ENCODE results near the gene RSU1.

DNA sequence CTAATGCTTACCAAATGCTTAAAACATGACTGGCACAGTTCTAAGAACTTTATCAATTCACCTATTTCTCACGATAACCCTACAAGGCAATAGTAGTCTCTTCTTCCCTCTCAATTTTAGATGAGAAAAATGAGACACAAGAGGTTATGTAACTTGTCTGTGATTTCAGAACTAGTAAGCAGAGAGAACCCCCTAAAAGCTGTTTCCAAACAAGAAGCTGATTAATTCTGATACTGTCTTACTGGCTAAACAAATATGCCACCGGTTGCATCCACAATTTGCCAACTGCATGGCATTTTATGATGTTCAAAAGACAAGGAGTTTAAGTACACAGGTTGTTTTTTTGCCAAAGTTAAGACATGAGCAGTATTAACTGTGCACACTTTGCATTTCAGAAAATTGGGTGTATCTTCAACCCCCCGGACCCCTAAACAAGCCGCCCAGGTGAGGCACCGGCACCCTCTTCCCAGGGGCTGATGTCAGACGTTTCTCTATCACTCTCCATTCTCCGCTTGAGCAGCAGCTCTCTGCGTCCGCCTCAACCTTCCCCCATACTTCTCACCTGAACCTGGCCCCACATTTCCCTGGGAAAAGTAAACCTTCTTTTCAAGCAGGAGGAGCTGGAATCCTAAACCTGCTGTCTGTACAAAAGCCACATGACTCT is 21.7 kb downstream of the RSU1 start:
- TF ChIP-seq PHF8 (CRISPR knock-in tag; IDR thresholded peaks at IDR 0.05) (no peak), ESRRA (CRISPR knock-in tag; IDR thresholded peaks at IDR 0.05; ENCODE audit: low read depth) (no peak), MTF1 (CRISPR knock-in tag; IDR thresholded peaks at IDR 0.05) (no peak), HCFC1 (IDR thresholded peaks at IDR 0.05; ENCODE audit: low read depth, low read length) (no peak), POLR2A (IDR thresholded peaks at IDR 0.05; ENCODE audit: insufficient read depth in 1 of 2, low read depth in 2 of 2, low read length in 2 of 2) (no peak), ZFP36 (IDR thresholded peaks at IDR 0.05; ENCODE audit: borderline replicate concordance, low read depth, low read length, partially characterized antibody) (no peak), SMAD3 (CRISPR knock-in tag; IDR thresholded peaks at IDR 0.05) (no peak)
- TF ChIP-seq, protein P1, sequence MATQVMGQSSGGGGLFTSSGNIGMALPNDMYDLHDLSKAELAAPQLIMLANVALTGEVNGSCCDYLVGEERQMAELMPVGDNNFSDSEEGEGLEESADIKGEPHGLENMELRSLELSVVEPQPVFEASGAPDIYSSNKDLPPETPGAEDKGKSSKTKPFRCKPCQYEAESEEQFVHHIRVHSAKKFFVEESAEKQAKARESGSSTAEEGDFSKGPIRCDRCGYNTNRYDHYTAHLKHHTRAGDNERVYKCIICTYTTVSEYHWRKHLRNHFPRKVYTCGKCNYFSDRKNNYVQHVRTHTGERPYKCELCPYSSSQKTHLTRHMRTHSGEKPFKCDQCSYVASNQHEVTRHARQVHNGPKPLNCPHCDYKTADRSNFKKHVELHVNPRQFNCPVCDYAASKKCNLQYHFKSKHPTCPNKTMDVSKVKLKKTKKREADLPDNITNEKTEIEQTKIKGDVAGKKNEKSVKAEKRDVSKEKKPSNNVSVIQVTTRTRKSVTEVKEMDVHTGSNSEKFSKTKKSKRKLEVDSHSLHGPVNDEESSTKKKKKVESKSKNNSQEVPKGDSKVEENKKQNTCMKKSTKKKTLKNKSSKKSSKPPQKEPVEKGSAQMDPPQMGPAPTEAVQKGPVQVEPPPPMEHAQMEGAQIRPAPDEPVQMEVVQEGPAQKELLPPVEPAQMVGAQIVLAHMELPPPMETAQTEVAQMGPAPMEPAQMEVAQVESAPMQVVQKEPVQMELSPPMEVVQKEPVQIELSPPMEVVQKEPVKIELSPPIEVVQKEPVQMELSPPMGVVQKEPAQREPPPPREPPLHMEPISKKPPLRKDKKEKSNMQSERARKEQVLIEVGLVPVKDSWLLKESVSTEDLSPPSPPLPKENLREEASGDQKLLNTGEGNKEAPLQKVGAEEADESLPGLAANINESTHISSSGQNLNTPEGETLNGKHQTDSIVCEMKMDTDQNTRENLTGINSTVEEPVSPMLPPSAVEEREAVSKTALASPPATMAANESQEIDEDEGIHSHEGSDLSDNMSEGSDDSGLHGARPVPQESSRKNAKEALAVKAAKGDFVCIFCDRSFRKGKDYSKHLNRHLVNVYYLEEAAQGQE (IDR thresholded peaks at IDR 0.05; ENCODE audit: borderline replicate concordance in 1 of 2, low read depth in 1 of 2, low read length in 2 of 2), result no peak
- TF ChIP-seq, protein P2, sequence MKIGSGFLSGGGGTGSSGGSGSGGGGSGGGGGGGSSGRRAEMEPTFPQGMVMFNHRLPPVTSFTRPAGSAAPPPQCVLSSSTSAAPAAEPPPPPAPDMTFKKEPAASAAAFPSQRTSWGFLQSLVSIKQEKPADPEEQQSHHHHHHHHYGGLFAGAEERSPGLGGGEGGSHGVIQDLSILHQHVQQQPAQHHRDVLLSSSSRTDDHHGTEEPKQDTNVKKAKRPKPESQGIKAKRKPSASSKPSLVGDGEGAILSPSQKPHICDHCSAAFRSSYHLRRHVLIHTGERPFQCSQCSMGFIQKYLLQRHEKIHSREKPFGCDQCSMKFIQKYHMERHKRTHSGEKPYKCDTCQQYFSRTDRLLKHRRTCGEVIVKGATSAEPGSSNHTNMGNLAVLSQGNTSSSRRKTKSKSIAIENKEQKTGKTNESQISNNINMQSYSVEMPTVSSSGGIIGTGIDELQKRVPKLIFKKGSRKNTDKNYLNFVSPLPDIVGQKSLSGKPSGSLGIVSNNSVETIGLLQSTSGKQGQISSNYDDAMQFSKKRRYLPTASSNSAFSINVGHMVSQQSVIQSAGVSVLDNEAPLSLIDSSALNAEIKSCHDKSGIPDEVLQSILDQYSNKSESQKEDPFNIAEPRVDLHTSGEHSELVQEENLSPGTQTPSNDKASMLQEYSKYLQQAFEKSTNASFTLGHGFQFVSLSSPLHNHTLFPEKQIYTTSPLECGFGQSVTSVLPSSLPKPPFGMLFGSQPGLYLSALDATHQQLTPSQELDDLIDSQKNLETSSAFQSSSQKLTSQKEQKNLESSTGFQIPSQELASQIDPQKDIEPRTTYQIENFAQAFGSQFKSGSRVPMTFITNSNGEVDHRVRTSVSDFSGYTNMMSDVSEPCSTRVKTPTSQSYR (CRISPR knock-in tag; IDR thresholded peaks at IDR 0.05; ENCODE audit: borderline replicate concordance), result no peak
- TF ChIP-seq, protein P3, sequence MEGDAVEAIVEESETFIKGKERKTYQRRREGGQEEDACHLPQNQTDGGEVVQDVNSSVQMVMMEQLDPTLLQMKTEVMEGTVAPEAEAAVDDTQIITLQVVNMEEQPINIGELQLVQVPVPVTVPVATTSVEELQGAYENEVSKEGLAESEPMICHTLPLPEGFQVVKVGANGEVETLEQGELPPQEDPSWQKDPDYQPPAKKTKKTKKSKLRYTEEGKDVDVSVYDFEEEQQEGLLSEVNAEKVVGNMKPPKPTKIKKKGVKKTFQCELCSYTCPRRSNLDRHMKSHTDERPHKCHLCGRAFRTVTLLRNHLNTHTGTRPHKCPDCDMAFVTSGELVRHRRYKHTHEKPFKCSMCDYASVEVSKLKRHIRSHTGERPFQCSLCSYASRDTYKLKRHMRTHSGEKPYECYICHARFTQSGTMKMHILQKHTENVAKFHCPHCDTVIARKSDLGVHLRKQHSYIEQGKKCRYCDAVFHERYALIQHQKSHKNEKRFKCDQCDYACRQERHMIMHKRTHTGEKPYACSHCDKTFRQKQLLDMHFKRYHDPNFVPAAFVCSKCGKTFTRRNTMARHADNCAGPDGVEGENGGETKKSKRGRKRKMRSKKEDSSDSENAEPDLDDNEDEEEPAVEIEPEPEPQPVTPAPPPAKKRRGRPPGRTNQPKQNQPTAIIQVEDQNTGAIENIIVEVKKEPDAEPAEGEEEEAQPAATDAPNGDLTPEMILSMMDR (CRISPR knock-in tag; IDR thresholded peaks at IDR 0.05), result no peak

Measured in HepG2 (cell line).